Neutrophil (primary cell): Measurements from ENCODE around the gene CALML4.

Source experiments
- H3K27ac ChIP-seq: fragments of 200-600 bp; sonication (generic); 2 replicates; pipeline ENCODE4 v1.5.1; 2016; ENCODE audit warnings: mild to moderate bottlenecking, moderate library complexity
- H3K27me3 ChIP-seq: fragments of 200-600 bp; sonication (generic); 2 replicates; pipeline ENCODE4 v1.6.0; 2016; ENCODE audit warnings: mild to moderate bottlenecking
- H3K36me3 ChIP-seq: fragments of 200-600 bp; sonication (generic); 2 replicates; pipeline ENCODE4 v1.5.1; 2017
- H3K4me1 ChIP-seq, 2 experiments: fragments of 200-600 bp in 1 of 2; sonication (generic) in 1 of 2; 1 replicate in 1 of 2; 2 replicates in 1 of 2; pipeline versions ENCODE4 v1.5.1 to v1.6.1; 2013 to 2016; ENCODE audit warnings: low read depth in 1 of 2, low read length in 1 of 2, mild to moderate bottlenecking in 1 of 2, moderate library complexity in 1 of 2; ENCODE audit not compliant: control insufficient read depth in 1 of 2, insufficient read depth in 1 of 2
- H3K4me3 ChIP-seq, 2 experiments: fragments of 200-600 bp in 1 of 2; sonication (generic) in 1 of 2; 1 replicate in 1 of 2; 2 replicates in 1 of 2; pipeline ENCODE4 v1.5.1; 2013 to 2016; ENCODE audit warnings: low read depth in 1 of 2, low read length in 1 of 2, mild to moderate bottlenecking in 1 of 2, moderate library complexity in 1 of 2
- H3K9me3 ChIP-seq: fragments of 200-600 bp; sonication (generic); 2 replicates; pipeline ENCODE4 v1.5.1; 2016
- CTCF ChIP-seq: fragments of 200-600 bp; sonication (generic); IDR thresholded peaks from 2 replicates; pipeline ENCODE4 v1.5.1; 2016; ENCODE audit warnings: antibody characterized with exemption

Gene CALML4

GRCh38 chr15:68207176-68207935, 2.2 kb upstream of the CALML4 start:
- Histone ChIP-seq H3K27me3 (no peaks in the 10 kb centered on the region), H3K4me1 (peaks cover 74 to 78% of the 10 kb centered on the region in 2 experiments), H3K36me3 (no peaks in the 10 kb centered on the region), H3K4me3 (no peak overlapping the region), H3K9me3 (no peaks in the 10 kb centered on the region), H3K27ac (peak overlapping the region; percentile 94)
- TF ChIP-seq CTCF: no peak

GRCh38 chr15:68206711-68207151, 1.6 kb upstream of the CALML4 start:
- H3K27ac ChIP-seq: peak overlapping the region; percentile 94
- no peaks in the 10 kb centered on the region for H3K36me3 ChIP-seq
- peaks cover 74 to 78% of the 10 kb centered on the region in 2 experiments for H3K4me1 ChIP-seq
- no peaks in the 10 kb centered on the region for H3K9me3 ChIP-seq
- peak overlapping the region in 1 of 2 experiments; percentile 65 for H3K4me3 ChIP-seq
- TF ChIP-seq CTCF: no peak
- H3K27me3 ChIP-seq: no peaks in the 10 kb centered on the region

- no peak for TF ChIP-seq CTCF
- Histone ChIP-seq H3K27me3 (no peaks in the 10 kb centered on the region), H3K4me3 (peak overlapping the region; percentile 64 to 65), H3K9me3 (no peaks in the 10 kb centered on the region), H3K4me1 (peaks cover 74 to 78% of the 10 kb centered on the region in 2 experiments), H3K36me3 (no peaks in the 10 kb centered on the region), H3K27ac (peak overlapping the region; percentile 94)
Observed at GRCh38 chr15:68205954-68206539, 915 bp upstream of the CALML4 start.

- Histone ChIP-seq H3K27me3 (no peaks in the 10 kb centered on the region), H3K36me3 (no peaks in the 10 kb centered on the region), H3K4me3 (peak overlapping the region; percentile 64 to 65), H3K27ac (peak overlapping the region; percentile 94), H3K4me1 (peaks cover 70 to 73% of the 10 kb centered on the region in 2 experiments), H3K9me3 (no peaks in the 10 kb centered on the region)
- TF ChIP-seq CTCF: no peak
Observed at GRCh38 chr15:68205558-68205944, 419 bp upstream of the CALML4 start.

- peaks cover 58 to 61% of the 10 kb centered on the region in 2 experiments for H3K4me1 ChIP-seq
- peak overlapping the region; percentile 94 for H3K27ac ChIP-seq
- no peaks in the 10 kb centered on the region for H3K27me3 ChIP-seq
- peak overlapping the region; percentile 64 to 65 for H3K4me3 ChIP-seq
- H3K9me3 ChIP-seq: no peaks in the 10 kb centered on the region
- no peak for TF ChIP-seq CTCF
- H3K36me3 ChIP-seq: no peaks in the 10 kb centered on the region
Observed at GRCh38 chr15:68204361-68204760, 771 bp downstream of the CALML4 start.
